ENCODE measurements around the gene ANKZF1.

ANKZF1 gene

GRCh38 chr2:219218732-219219701 is 10.6 kb upstream of the ANKZF1 start, which contains the start of gene ABCB6:
Gene ABCB6 (minus strand): TSS chr2:219218958. CDS start chr2:219218673, 285 bp downstream.
- in situ Hi-C loops (cut with MboI; ENCODE audit: low pct_unique_long_range_greater_than_20kb, low sequenced_read_pairs, unreplicated experiment) = no loop called here
- DNase-seq (ENCODE audit: low spot score) = peak; percentile 95
- no peak for TF ChIP-seq CTCF (IDR thresholded peaks at IDR 0.05; ENCODE audit: extremely low read depth, insufficient read depth, missing control alignments)

GRCh38 chr2:219219784-219220532 is 9.6 kb upstream of the ANKZF1 start:
- no peak for TF ChIP-seq CTCF (IDR thresholded peaks at IDR 0.05; ENCODE audit: extremely low read depth, insufficient read depth, missing control alignments)
- DNase-seq (ENCODE audit: low spot score) = no peak
- in situ Hi-C loops (cut with MboI; ENCODE audit: low pct_unique_long_range_greater_than_20kb, low sequenced_read_pairs, unreplicated experiment) = no loop called here

- in situ Hi-C loops (cut with MboI; ENCODE audit: low pct_unique_long_range_greater_than_20kb, low sequenced_read_pairs, unreplicated experiment) = no loop called here
- no peak for TF ChIP-seq CTCF (IDR thresholded peaks at IDR 0.05; ENCODE audit: extremely low read depth, insufficient read depth, missing control alignments)
- no peak for DNase-seq (ENCODE audit: low spot score)
Measured at GRCh38 chr2:219220652-219221402, 8.8 kb upstream of the ANKZF1 start.

GRCh38 chr2:219221957-219222518 is 7.6 kb upstream of the ANKZF1 start:
- no peak for DNase-seq (ENCODE audit: low spot score)
- in situ Hi-C loops (cut with MboI; ENCODE audit: low pct_unique_long_range_greater_than_20kb, low sequenced_read_pairs, unreplicated experiment) = no loop called here
- TF ChIP-seq CTCF (IDR thresholded peaks at IDR 0.05; ENCODE audit: extremely low read depth, insufficient read depth, missing control alignments) = no peak

- no peak for DNase-seq (ENCODE audit: low spot score)
- no peak for TF ChIP-seq CTCF (IDR thresholded peaks at IDR 0.05; ENCODE audit: extremely low read depth, insufficient read depth, missing control alignments)
Measured at GRCh38 chr2:219223831-219224610, 5.6 kb upstream of the ANKZF1 start.

More at GRCh38 chr2:219223831-219224610, 5.6 kb upstream of the ANKZF1 start:
- in situ Hi-C loops (cut with MboI; ENCODE audit: low pct_unique_long_range_greater_than_20kb, low sequenced_read_pairs, unreplicated experiment) = no loop called here

All from GM13977 (cell line).